Activated T-cell treated with anti-CD3 and anti-CD28 coated beads, Interleukin-2, amount 50 U/mL, for 72 hours (primary cell): ENCODE results near the gene FKBP7. TPM values are rescaled to one million over a fixed set of nuclear protein-coding genes. Genes with fewer than 3 reads are reported as not detected.

ENCODE experiments used
- ATAC-seq, 2 donors: fragments of 150-1000 bp; cut with Tn5 transposase; replicated peaks in 1 of 2; 2 replicates each; pipeline ENCODE4 v1.10.0; 2021; ENCODE audit warnings: moderate library complexity in 2 of 2, mild to moderate bottlenecking in 1 of 2
- DNase-seq, 2 donors: peaks; one replicate each; pipeline ENCODE4 v3.0.0; 2021 to 2022; ENCODE audit warnings: mixed read lengths in 1 of 2
- H3K27ac Mint-ChIP-seq: one replicate; pipeline ENCODE4 v1.8.0; 2022; ENCODE audit warnings: mild to moderate bottlenecking, moderate library complexity, mixed read lengths
- H3K27me3 Mint-ChIP-seq: one replicate; pipeline ENCODE4 v1.8.0; 2022; ENCODE audit warnings: low read depth, mixed read lengths
- H3K36me3 Mint-ChIP-seq, 2 donors: one replicate each; pipeline ENCODE4 v1.8.0; 2022; ENCODE audit warnings: mixed read lengths in 2 of 2, mild to moderate bottlenecking in 1 of 2; ENCODE audit not compliant: insufficient read depth in 2 of 2
- H3K4me1 Mint-ChIP-seq: one replicate; pipeline ENCODE4 v1.8.0; 2022; ENCODE audit warnings: low read depth, mixed read lengths
- H3K4me3 Mint-ChIP-seq, 2 donors: one replicate each; pipeline ENCODE4 v1.8.0; 2022; ENCODE audit warnings: mild to moderate bottlenecking in 2 of 2, mixed read lengths in 2 of 2, moderate library complexity in 2 of 2
- H3K9me3 Mint-ChIP-seq, 2 donors: one replicate each; pipeline ENCODE4 v1.8.0; 2022; ENCODE audit warnings: mixed read lengths in 2 of 2
- total RNA-seq, 2 donors: library from RNA; stranded (reverse); gene quantifications; one replicate each; pipeline ENCODE4 v1.2.3, GENCODE V29; 2022

The FKBP7 gene
- total RNA-seq, 2 donors from 2014 or later = 2.1 to 3.0 TPM

- Mint-ChIP-seq H3K9me3 (no peaks in the 10 kb centered on the region), H3K27me3 (no peaks in the 10 kb centered on the region), H3K4me3 (no peak overlapping the region), H3K4me1 (peaks cover 50% of the 10 kb centered on the region), H3K27ac (no peak overlapping the region), H3K36me3 (peaks cover 4 to 18% of the 10 kb centered on the region in 2 donors)
- ATAC-seq (no peak), DNase-seq (no peak)
Observed at GRCh38 chr2:178510384-178510783, 32.0 kb upstream of the FKBP7 start.

- H3K9me3 Mint-ChIP-seq = no peaks in the 10 kb centered on the region
- peaks cover 33% of the 10 kb centered on the region for H3K4me1 Mint-ChIP-seq
- ATAC-seq (no peak), DNase-seq (no peak)
- H3K27ac Mint-ChIP-seq = peak overlapping the region; percentile 33
- H3K36me3 Mint-ChIP-seq = peaks cover 4 to 16% of the 10 kb centered on the region in 2 donors
- H3K4me3 Mint-ChIP-seq = peak overlapping the region in 1 of 2 donors; percentile 17
- H3K27me3 Mint-ChIP-seq = no peaks in the 10 kb centered on the region
Observed at GRCh38 chr2:178508646-178509045, 30.2 kb upstream of the FKBP7 start.

- no peak overlapping the region for H3K4me3 Mint-ChIP-seq
- H3K4me1 Mint-ChIP-seq = peaks cover 19% of the 10 kb centered on the region
- DNase-seq (no peak), ATAC-seq (no peak)
- no peaks in the 10 kb centered on the region for H3K27me3 Mint-ChIP-seq
- no peaks in the 10 kb centered on the region for H3K9me3 Mint-ChIP-seq
- peaks cover 6 to 16% of the 10 kb centered on the region in 2 donors for H3K36me3 Mint-ChIP-seq
- H3K27ac Mint-ChIP-seq = no peak overlapping the region
Observed at GRCh38 chr2:178506949-178507348, 28.5 kb upstream of the FKBP7 start.

- no peak for DNase-seq
- Mint-ChIP-seq H3K27me3 (no peaks in the 10 kb centered on the region), H3K27ac (no peak overlapping the region), H3K4me1 (peaks cover 19% of the 10 kb centered on the region), H3K4me3 (no peak overlapping the region), H3K36me3 (peaks cover 6 to 16% of the 10 kb centered on the region in 2 donors), H3K9me3 (no peaks in the 10 kb centered on the region)
- ATAC-seq = no peak
Observed at GRCh38 chr2:178506524-178506923, 28.1 kb upstream of the FKBP7 start.

- H3K27ac Mint-ChIP-seq = no peak overlapping the region
- ATAC-seq (no peak), DNase-seq (no peak)
- H3K4me3 Mint-ChIP-seq = no peak overlapping the region
- no peaks in the 10 kb centered on the region for H3K9me3 Mint-ChIP-seq
- no peaks in the 10 kb centered on the region for H3K27me3 Mint-ChIP-seq
- H3K36me3 Mint-ChIP-seq = peaks cover 5 to 16% of the 10 kb centered on the region in 2 donors
- peaks cover 19% of the 10 kb centered on the region for H3K4me1 Mint-ChIP-seq
Observed at GRCh38 chr2:178506101-178506500, 27.7 kb upstream of the FKBP7 start.

- Mint-ChIP-seq H3K27ac (no peak overlapping the region), H3K9me3 (no peaks in the 10 kb centered on the region), H3K4me3 (no peak overlapping the region), H3K36me3 (peaks cover 9 to 24% of the 10 kb centered on the region in 2 donors), H3K27me3 (no peaks in the 10 kb centered on the region), H3K4me1 (peaks cover 12% of the 10 kb centered on the region)
- ATAC-seq (no peak), DNase-seq (no peak)
Observed at GRCh38 chr2:178502751-178503150, 24.4 kb upstream of the FKBP7 start.

- Mint-ChIP-seq H3K27ac (no peak overlapping the region), H3K36me3 (peaks cover 18 to 30% of the 10 kb centered on the region in 2 donors)
Observed at GRCh38 chr2:178499640-178500039, 21.2 kb upstream of the FKBP7 start.

GRCh38 chr2:178498137-178498536 lies 19.7 kb upstream of the FKBP7 start:
- DNase-seq (no peak), ATAC-seq (no peak)
- no peak overlapping the region for H3K27ac Mint-ChIP-seq
- no peaks in the 10 kb centered on the region for H3K27me3 Mint-ChIP-seq
- peaks cover 18 to 31% of the 10 kb centered on the region in 2 donors for H3K36me3 Mint-ChIP-seq
- peaks cover 4% of the 10 kb centered on the region for H3K4me1 Mint-ChIP-seq
- no peaks in the 10 kb centered on the region for H3K9me3 Mint-ChIP-seq
- no peak overlapping the region for H3K4me3 Mint-ChIP-seq

More at GRCh38 chr2:178499640-178500039, 21.2 kb upstream of the FKBP7 start:
- H3K4me1 Mint-ChIP-seq = peaks cover 4% of the 10 kb centered on the region
- DNase-seq (no peak), ATAC-seq (peak; percentile 60 to 94)
- H3K4me3 Mint-ChIP-seq = no peak overlapping the region
- no peaks in the 10 kb centered on the region for H3K27me3 Mint-ChIP-seq
- H3K9me3 Mint-ChIP-seq = no peaks in the 10 kb centered on the region

GRCh38 chr2:178496049-178496448 lies 17.6 kb upstream of the FKBP7 start:
- H3K36me3 Mint-ChIP-seq = peaks cover 16 to 30% of the 10 kb centered on the region in 2 donors
- no peaks in the 10 kb centered on the region for H3K9me3 Mint-ChIP-seq
- ATAC-seq (no peak), DNase-seq (no peak)
- H3K27me3 Mint-ChIP-seq = no peaks in the 10 kb centered on the region
- no peak overlapping the region for H3K27ac Mint-ChIP-seq
- no peak overlapping the region for H3K4me3 Mint-ChIP-seq
- peaks cover 4% of the 10 kb centered on the region for H3K4me1 Mint-ChIP-seq

- Mint-ChIP-seq H3K36me3 (peaks cover 21 to 31% of the 10 kb centered on the region in 2 donors), H3K4me1 (peaks cover 27% of the 10 kb centered on the region), H3K4me3 (no peak overlapping the region), H3K9me3 (no peaks in the 10 kb centered on the region), H3K27me3 (no peaks in the 10 kb centered on the region), H3K27ac (no peak overlapping the region)
- DNase-seq (no peak), ATAC-seq (no peak)
Observed at GRCh38 chr2:178491612-178492011, 13.2 kb upstream of the FKBP7 start.

GRCh38 chr2:178485356-178485755 lies 7.0 kb upstream of the FKBP7 start:
- DNase-seq = no peak
- ATAC-seq = no peak
- Mint-ChIP-seq H3K36me3 (peaks cover 9 to 19% of the 10 kb centered on the region in 2 donors), H3K4me3 (no peak overlapping the region), H3K27me3 (no peaks in the 10 kb centered on the region), H3K27ac (no peak overlapping the region), H3K9me3 (no peaks in the 10 kb centered on the region), H3K4me1 (peaks cover 50% of the 10 kb centered on the region)

- DNase-seq (no peak), ATAC-seq (no peak)
- Mint-ChIP-seq H3K27ac (no peak overlapping the region), H3K4me1 (peaks cover 49% of the 10 kb centered on the region), H3K4me3 (no peak overlapping the region), H3K27me3 (no peaks in the 10 kb centered on the region), H3K36me3 (peaks cover 5 to 14% of the 10 kb centered on the region in 2 donors), H3K9me3 (no peaks in the 10 kb centered on the region)
Observed at GRCh38 chr2:178484245-178485041, 6.0 kb upstream of the FKBP7 start.

GRCh38 chr2:178482437-178482836 lies 4.0 kb upstream of the FKBP7 start:
- Mint-ChIP-seq H3K4me3 (peak overlapping the region; percentile 88 to 98), H3K27me3 (no peaks in the 10 kb centered on the region), H3K27ac (peak overlapping the region; percentile 42), H3K36me3 (peaks cover 3 to 12% of the 10 kb centered on the region in 2 donors), H3K9me3 (no peaks in the 10 kb centered on the region), H3K4me1 (peaks cover 46% of the 10 kb centered on the region)
- ATAC-seq (no peak), DNase-seq (no peak)
